HG03565 (cell line): Measurements from ENCODE around the gene ANKS1A.

Experiments
- ATAC-seq: cut with Tn5 transposase; IDR thresholded peaks from one replicate; pipeline ENCODE4 v1.9.1; 2021; ENCODE audit warnings: mild to moderate bottlenecking, moderate library complexity; ENCODE audit not compliant: unreplicated experiment

Gene ANKS1A

GRCh38 chr6:35018746-35019145, 129.7 kb downstream of the ANKS1A start:
- no peak for ATAC-seq

DNA sequence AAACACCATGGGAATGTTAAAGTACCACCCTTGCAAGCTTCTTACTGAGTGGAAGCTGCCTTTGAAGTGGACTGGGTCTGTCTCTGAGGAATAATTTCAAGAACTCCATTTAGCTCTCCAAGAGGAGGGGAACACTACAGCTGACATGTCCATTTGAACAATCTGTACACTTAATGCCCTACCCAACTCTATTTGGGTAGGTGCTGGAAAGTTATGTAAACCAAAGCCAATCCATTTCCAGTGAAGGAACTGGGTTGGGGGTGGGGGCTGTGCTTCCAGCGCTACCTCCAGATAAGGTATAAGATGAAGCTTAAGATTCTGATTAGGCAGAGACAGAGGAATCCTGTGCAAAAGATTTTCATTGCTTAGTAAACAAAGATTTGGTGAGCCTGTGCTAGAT, 130.1 kb downstream of the ANKS1A start:
- no peak for ATAC-seq

DNA sequence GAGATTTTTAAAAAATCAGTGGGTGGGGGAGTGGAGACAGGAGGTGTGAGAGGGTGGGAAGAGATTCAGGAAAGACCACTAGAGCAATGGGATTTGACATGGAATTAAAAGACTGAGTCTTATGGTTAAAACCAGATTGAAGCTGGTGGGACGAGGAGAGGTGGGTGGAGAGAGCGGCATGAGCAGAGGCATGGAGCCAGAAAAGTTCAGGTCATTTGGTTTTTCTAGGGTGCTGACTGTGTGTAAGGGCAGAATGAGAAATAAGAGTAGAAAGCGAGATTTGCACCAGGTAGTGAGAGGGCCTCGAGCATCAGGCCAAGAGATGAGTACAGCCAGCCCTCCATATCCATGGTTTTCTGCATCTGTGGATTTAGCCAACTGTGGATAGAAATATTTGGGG, 130.8 kb downstream of the ANKS1A start:
- ATAC-seq = no peak

DNA sequence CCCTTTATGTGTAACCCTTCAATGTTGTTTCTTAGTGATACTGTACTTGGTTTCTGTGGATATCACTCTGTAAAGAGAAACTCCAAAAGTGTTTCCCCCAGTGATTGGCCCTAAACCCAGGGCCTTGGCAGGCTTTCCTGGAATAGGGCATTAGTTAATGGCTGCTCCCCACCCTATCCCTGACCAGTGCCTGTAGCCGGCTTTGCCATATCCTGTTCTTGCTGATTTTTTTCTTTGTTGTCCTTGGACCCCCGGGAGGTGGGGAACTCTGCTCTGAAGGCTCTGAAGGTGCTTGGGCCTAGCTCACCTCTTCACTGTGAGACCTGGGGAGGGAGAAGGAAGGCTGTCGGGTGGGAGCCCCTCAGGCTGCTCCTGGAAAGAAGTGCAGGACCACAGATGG, 131.9 kb downstream of the ANKS1A start:
- ATAC-seq = no peak

- ATAC-seq = no peak
These were observed 134.3 kb downstream of the ANKS1A start for GRCh38 chr6:35023091-35024000.

DNA sequence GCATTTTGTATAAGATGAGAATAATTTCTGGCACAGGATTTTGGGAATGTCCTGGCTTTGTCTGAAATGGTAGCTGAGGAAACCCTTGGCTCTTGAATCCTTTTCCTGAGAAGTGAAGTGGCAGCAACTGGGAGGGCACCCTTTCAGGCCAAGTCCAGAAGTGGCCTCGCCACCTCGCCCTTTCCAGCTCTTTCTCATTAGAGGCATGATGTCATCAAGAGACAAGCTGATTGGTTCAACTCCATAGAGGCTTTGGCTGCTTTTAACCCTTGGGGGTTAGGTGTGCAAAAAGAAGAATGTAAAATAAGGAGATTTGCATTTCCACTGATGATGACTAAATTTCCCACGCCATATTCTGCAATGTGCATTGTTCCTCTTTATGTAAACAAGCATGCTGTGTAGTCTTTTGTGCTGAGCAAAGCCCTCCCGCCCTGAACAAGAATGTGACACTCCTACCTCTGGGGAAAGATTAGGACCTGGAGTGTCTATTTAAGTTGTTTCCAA, 135.5 kb downstream of the ANKS1A start:
- no peak for ATAC-seq

DNA sequence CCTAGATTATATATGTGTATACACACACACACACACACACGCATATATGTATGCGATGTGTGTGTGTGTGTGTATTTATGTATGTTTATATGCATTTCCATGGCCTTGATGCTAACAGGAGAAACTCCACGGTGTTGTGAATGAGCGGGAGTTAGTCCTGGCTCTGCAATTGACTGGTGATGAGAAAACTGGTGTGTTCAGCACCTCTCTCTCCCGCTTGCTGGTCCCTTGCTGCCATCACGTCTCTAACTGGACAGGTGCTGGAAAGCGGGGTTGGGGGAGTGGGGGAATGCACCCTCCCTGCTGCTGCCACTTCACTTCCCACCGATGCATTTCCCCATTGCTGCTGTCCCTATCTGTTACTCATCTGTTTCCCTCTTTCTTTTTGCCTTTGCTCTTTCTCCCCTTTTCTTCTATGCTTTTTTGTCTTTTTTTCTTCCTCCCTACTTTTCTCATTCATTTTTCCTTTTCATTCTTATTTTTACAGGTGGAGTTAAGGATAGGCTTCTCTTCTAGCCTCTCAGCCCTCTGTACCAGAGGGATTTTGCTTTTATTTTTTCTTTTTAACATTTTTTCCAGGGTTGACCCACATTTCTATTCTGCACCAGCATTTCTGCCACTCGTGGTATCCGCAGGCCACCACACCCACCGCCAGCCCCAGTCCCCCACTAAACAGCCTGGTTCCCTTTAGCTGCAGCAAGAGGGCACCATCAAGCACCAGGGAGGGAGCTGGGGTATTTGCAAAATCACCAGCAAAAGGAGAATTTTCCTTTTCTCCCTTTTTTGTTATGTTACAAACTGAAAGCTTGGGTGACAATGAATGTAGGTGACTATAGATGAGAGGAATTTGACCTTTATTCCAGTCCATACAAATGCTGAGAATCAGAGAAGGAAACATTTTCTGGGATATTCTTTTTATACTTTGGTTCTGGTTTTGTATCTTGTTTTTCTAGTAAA, 136.5 kb downstream of the ANKS1A start:
- ATAC-seq = no peak

- no peak for ATAC-seq
These were observed 137.6 kb downstream of the ANKS1A start for GRCh38 chr6:35026434-35027222.

DNA sequence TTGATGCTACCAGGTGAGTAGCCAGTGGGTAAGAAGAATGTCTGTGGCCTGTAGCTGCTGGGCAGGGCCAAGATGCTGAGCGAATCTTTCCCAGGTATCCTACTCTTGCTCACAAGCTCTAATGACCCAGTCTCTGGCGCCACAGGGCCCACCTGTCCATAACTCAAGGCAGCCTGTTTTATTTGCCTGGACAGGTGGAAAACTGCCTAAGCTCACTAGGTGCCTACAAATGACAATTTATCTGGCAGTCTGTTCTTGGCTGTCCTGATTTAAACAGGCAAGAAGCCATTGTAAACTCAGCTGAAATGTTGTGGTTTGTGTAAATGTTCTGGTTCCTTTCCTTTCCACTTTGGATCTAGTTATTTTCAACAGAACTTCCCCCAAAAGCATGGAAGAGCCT, 138.8 kb downstream of the ANKS1A start:
- no peak for ATAC-seq

DNA sequence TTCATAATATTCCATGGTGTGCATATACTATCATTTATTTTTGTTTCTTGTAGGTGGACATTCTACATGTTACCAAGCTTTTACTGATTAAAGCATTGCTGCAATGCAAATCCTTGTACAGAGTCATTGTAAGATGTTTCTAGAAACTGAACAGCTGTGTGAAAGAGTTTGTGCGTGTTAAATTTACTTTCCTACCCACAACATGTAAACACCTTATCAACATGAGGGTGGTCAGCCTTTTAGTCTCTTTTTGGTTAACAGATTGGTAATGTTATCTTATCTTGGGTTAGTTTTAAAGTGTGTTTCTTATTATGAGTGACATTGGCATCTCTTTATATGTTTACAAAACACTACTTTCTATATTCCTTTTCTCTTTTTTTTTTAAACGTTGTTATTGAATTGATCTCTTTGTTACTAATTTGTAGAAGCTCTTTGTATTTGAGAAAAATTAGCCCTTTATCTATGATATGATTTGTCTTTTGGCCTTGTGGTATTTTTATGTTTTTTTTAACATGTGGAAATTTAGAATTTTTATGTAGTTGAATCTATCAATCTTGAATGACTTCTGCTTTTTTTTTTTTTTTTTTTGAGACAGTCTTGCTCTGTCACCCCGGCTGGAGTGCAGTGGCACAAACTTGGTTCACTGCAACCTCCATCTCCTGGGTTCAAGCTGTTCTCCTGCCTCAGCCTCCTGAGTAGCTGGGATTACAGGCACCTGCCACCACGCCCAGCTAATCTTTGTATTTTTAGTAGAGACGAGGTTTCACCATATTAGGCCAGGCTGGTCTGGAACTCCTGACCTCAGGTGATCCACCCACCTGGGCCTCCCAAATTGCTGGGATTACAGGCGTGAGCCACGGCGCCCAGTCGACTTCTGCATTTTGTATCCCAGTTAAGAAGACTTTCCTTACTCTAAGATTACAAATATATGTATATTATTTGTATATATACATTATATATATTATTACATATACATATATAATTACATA, 140.0 kb downstream of the ANKS1A start:
- no peak for ATAC-seq

- no peak for ATAC-seq
These were observed 141.0 kb downstream of the ANKS1A start for GRCh38 chr6:35030099-35030498.

- ATAC-seq = no peak
These were observed 142.8 kb downstream of the ANKS1A start for GRCh38 chr6:35031611-35032529.

DNA sequence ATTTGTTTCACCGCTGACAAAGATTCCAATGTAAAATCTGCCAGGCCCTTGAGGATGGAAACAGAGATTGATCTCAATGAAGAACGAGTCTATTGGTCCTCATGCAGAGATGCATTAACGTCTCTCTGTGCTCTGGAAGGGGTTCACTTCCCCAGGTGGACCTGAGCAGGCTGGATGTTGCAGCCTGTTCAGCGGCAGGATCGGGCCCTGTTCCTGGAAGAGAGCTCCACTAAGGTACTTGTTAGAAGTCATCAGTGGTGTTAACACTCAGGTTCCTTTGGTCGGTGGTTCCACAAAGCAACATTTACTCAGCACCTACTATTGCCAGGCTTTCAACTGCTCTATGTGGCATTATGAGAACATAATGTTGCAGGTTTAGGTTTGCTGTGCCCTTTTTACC, 144.6 kb downstream of the ANKS1A start:
- no peak for ATAC-seq

- ATAC-seq = no peak
These were observed 145.5 kb downstream of the ANKS1A start for GRCh38 chr6:35034411-35035191.

GRCh38 chr6:35035481-35036030, 146.5 kb downstream of the ANKS1A start:
- no peak for ATAC-seq

GRCh38 chr6:35036059-35036827, 147.2 kb downstream of the ANKS1A start:
- ATAC-seq = no peak
